ENCODE data around the gene PHF2.

PHF2 gene

DNA sequence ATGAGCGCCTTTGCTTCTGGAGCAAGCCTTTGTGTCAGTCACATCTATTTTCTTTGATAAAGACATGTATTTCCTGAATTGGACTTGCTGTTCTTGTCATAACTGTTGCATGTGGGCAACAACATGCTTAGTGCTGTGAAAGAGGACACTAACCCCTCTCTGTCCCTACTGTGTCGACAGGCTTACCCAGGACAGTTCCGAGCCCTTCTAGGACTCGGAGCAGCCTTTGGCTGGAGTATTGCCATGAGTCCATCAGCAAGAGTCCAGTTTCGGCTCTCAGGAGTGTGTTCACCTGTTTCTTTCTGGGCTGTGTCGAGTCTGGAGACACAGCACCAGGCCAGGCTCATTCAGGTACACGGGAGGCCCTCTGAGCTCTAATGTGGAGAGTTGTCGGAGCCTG lies 36.1 kb upstream of the PHF2 start:
- no peaks in the 10 kb centered on the region for H4K20me1 ChIP-seq (ENCODE audit: insufficient read depth, low read length, poor library complexity, severe bottlenecking)
- H3K4me2 ChIP-seq (ENCODE audit: low read depth, low read length, poor library complexity, severe bottlenecking) = no peak overlapping the region
- no peaks in the 10 kb centered on the region for H3F3A ChIP-seq (ENCODE audit: low read depth)
- no peak overlapping the region for H3K4me3 ChIP-seq (ENCODE audit: low read length, poor library complexity, severe bottlenecking)
- H3K27me3 ChIP-seq (ENCODE audit: insufficient read depth, low read length, poor library complexity, severe bottlenecking) = no peaks in the 10 kb centered on the region
- H3K9me2 ChIP-seq (replicated peaks; ENCODE audit: low read depth, low read length) = no peaks in the 10 kb centered on the region
- H2AFZ ChIP-seq (ENCODE audit: low read length) = no peak overlapping the region
- no peaks in the 10 kb centered on the region for H3K4me1 ChIP-seq (ENCODE audit: insufficient read depth, low read length, poor library complexity, severe bottlenecking)
- no peaks in the 10 kb centered on the region for H3K9me3 ChIP-seq (ENCODE audit: insufficient read depth, low read depth, low read length)
- peaks cover 74% of the 10 kb centered on the region for H3K36me3 ChIP-seq (ENCODE audit: insufficient read depth, low read length)
- H3K79me2 ChIP-seq (ENCODE audit: insufficient read depth, low read length) = no peaks in the 10 kb centered on the region
- H3K9ac ChIP-seq (ENCODE audit: low read depth, low read length, poor library complexity, severe bottlenecking) = no peak overlapping the region
- TF ChIP-seq, protein P1, sequence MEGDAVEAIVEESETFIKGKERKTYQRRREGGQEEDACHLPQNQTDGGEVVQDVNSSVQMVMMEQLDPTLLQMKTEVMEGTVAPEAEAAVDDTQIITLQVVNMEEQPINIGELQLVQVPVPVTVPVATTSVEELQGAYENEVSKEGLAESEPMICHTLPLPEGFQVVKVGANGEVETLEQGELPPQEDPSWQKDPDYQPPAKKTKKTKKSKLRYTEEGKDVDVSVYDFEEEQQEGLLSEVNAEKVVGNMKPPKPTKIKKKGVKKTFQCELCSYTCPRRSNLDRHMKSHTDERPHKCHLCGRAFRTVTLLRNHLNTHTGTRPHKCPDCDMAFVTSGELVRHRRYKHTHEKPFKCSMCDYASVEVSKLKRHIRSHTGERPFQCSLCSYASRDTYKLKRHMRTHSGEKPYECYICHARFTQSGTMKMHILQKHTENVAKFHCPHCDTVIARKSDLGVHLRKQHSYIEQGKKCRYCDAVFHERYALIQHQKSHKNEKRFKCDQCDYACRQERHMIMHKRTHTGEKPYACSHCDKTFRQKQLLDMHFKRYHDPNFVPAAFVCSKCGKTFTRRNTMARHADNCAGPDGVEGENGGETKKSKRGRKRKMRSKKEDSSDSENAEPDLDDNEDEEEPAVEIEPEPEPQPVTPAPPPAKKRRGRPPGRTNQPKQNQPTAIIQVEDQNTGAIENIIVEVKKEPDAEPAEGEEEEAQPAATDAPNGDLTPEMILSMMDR (conservative IDR thresholded peaks at IDR 0.05; ENCODE audit: low read length) = no peak
- no peak for TF ChIP-seq EZH2phosphoT487 (IDR thresholded peaks at IDR 0.05; ENCODE audit: borderline replicate concordance)

DNA sequence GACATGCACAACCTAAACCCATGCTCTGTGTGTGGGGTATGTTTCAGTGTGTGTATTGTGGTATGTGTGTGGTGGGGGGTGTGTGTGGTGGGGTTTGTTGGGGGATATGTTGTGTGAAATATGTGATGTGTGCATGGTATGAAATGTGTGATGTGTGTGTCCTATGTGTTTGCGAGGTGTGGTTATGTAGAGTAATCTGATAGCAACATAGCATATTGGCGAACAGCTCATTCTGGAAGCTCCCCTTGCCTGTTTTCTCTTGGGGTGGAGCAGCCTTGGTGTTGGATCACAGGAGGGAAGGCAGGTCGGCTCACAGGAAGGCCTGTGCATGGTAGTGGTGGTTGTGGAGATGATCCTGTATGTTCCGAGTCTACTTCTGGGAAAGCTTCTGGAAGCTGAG lies 35.4 kb upstream of the PHF2 start:
- Histone ChIP-seq H3K79me2 (ENCODE audit: insufficient read depth, low read length) (no peaks in the 10 kb centered on the region), H3K9me3 (ENCODE audit: insufficient read depth, low read depth, low read length) (no peaks in the 10 kb centered on the region), H3K36me3 (ENCODE audit: insufficient read depth, low read length) (peaks cover 67% of the 10 kb centered on the region)

DNA sequence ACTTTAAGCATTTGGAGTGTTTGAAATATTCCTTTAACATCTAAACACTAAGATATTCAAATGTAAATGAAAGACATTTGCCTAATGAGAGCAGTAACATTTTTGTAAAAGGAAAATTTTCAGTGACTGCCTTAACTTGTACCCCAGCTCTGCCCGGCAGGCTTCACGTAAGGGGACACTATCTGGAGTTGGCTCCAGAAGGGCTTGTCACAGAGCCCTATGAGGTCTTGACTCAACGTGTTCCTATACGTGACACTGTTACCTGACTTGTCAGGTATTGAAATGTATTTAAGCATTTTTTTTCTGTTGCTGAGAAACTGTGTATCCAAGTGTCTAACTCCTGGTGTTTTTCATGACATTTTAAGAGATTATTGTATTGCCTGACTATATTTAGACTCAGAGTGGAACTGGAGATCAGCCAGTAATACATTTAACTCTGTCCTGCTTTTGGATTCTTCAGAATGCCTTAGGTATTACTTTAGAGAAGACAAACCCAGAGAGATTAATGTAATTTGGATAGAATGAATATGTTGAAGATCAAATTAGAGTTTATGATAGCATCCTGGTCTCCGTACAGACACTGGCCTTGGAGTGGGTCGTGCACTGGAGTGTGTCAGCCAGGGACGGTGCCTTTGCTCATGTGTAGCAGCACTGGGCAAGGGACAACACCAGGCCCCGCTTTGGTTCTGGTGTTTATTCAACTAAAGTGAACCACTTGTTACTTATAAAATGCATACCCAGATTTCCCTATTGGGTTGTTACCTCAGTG lies 34.6 kb upstream of the PHF2 start:
- Histone ChIP-seq H2AFZ (ENCODE audit: low read length) (no peak overlapping the region), H3K9me2 (replicated peaks; ENCODE audit: low read depth, low read length) (no peaks in the 10 kb centered on the region), H3K9me3 (ENCODE audit: insufficient read depth, low read depth, low read length) (no peaks in the 10 kb centered on the region), H3K9ac (ENCODE audit: low read depth, low read length, poor library complexity, severe bottlenecking) (no peak overlapping the region), H3K27me3 (ENCODE audit: insufficient read depth, low read length, poor library complexity, severe bottlenecking) (no peaks in the 10 kb centered on the region), H3K4me2 (ENCODE audit: low read depth, low read length, poor library complexity, severe bottlenecking) (no peak overlapping the region), H3K36me3 (ENCODE audit: insufficient read depth, low read length) (peaks cover 69% of the 10 kb centered on the region), H3K4me3 (ENCODE audit: low read length, poor library complexity, severe bottlenecking) (no peak overlapping the region), H4K20me1 (ENCODE audit: insufficient read depth, low read length, poor library complexity, severe bottlenecking) (no peaks in the 10 kb centered on the region), H3K4me1 (ENCODE audit: insufficient read depth, low read length, poor library complexity, severe bottlenecking) (no peaks in the 10 kb centered on the region), H3F3A (ENCODE audit: low read depth) (no peaks in the 10 kb centered on the region), H3K79me2 (ENCODE audit: insufficient read depth, low read length) (no peaks in the 10 kb centered on the region)
- TF ChIP-seq, protein P1 (conservative IDR thresholded peaks at IDR 0.05; ENCODE audit: low read length) = no peak
- no peak for TF ChIP-seq EZH2phosphoT487 (IDR thresholded peaks at IDR 0.05; ENCODE audit: borderline replicate concordance)

More for the DNA sequence above, 35.4 kb upstream of the PHF2 start:
- Histone ChIP-seq H2AFZ (ENCODE audit: low read length) (no peak overlapping the region), H3F3A (ENCODE audit: low read depth) (no peaks in the 10 kb centered on the region), H3K4me2 (ENCODE audit: low read depth, low read length, poor library complexity, severe bottlenecking) (no peak overlapping the region), H3K4me1 (ENCODE audit: insufficient read depth, low read length, poor library complexity, severe bottlenecking) (no peaks in the 10 kb centered on the region), H4K20me1 (ENCODE audit: insufficient read depth, low read length, poor library complexity, severe bottlenecking) (no peaks in the 10 kb centered on the region), H3K4me3 (ENCODE audit: low read length, poor library complexity, severe bottlenecking) (no peak overlapping the region), H3K9me2 (replicated peaks; ENCODE audit: low read depth, low read length) (no peaks in the 10 kb centered on the region), H3K9ac (ENCODE audit: low read depth, low read length, poor library complexity, severe bottlenecking) (no peak overlapping the region), H3K27me3 (ENCODE audit: insufficient read depth, low read length, poor library complexity, severe bottlenecking) (no peaks in the 10 kb centered on the region)
- TF ChIP-seq, protein P1 (conservative IDR thresholded peaks at IDR 0.05; ENCODE audit: low read length) = no peak
- no peak for TF ChIP-seq EZH2phosphoT487 (IDR thresholded peaks at IDR 0.05; ENCODE audit: borderline replicate concordance)
